GM19463 (cell line): Measurements from ENCODE around the gene TPRX2.
"Not testable (repeated sequence)": the region's sequence is repeated elsewhere in the genome, so short reads cannot be mapped to it uniquely, and the experiment has no call there.

Experiments
- ATAC-seq: cut with Tn5 transposase; IDR thresholded peaks from one replicate; pipeline ENCODE4 v1.9.1; 2021; ENCODE audit warnings: mild to moderate bottlenecking, moderate library complexity; ENCODE audit not compliant: unreplicated experiment

The TPRX2 gene

DNA sequence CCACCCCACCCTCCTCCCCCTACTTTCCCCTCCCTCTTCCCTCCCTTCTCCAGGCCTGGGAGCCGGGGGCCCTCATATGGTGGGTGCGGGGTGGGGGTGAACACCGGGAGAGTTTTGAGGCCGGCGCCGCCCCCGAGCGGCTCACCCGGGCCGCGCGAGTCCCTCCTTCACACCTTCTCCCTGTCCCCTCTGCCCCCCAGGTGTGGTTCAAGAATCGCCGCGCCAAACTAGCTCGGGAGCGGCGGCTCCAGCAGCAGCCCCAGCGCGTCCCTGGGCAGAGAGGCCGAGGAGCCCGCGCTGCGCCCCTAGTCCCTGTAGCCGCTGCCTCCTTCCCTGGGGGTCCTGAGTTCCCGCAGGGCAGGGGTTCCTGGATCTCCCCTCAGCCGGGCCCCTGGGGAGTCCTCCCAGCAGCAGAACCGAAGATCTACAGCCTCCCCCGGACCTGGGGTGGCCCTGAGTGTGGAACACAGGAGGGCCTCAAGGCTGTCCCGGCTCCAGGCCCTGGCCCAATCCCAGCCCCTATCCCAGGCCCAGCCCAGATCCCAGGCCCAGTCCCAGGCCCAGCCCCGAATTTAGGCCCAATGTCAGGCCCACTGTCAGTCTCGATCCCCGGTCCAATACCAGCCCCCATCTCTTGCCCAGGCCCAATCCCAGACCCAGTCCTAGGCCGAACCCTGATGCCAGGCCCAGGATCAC lies 1.7 kb downstream of the TPRX2 start:
- ATAC-seq, result no peak

DNA sequence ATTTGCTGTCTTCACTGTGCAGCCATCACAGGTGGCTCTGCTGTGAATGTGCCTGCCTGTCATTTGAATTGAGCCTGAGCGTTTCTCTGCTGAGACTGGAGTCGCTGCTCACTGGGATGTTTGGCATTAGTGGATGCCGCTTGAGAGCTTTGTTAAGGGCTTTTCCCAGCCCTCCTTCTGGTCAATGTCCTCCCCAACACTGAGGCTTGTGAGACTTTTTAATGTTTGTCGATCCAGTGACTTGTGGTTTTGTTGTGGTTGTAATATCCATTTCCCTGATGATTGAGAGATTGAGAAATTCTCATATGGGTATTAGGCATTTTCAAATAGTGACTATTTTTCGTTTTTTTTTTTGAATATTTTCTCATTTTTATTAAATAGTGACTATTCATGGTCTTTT lies 2.6 kb downstream of the TPRX2 start:
- no peak for ATAC-seq

DNA sequence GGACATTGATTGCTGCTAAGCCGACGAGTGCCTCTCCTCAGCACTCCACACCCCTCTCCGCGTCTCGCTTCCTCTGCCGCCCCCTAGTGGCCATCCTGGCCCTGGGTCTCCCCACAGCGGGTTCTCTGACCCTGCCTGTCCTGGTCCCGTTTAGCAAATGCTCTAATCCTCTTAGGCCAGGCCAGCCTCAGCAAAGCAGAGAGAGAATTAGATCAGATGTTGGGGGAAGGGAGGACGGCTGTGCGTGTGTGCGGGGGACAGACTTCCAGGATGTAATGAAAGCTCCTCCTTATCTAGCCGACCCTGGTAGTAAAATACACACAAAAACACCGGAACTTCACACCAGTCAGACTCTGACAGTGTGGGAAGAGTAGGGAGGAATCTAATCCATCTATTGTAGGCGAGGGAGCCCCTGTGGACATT lies 4.5 kb downstream of the TPRX2 start:
- no peak for ATAC-seq

DNA sequence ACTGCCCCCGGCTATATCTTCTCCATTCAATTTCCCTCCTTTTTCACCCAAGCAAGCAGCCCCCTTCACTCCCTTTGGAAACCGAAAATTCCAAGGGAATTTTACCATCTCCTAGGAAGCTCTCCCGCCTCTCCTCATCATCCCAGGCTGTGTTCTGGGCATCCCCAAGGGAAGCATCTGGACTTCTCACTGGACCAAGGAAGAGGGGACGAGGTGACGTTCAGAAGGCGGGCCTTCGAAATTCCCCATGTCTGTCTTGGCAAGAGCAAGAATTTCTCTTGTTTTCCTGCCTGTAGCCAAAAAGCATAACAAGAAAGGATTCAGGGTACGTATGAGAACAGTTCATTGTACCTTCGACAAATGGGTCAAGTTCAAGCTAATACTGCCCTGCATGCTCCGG lies 6.1 kb downstream of the TPRX2 start:
- no peak for ATAC-seq

DNA sequence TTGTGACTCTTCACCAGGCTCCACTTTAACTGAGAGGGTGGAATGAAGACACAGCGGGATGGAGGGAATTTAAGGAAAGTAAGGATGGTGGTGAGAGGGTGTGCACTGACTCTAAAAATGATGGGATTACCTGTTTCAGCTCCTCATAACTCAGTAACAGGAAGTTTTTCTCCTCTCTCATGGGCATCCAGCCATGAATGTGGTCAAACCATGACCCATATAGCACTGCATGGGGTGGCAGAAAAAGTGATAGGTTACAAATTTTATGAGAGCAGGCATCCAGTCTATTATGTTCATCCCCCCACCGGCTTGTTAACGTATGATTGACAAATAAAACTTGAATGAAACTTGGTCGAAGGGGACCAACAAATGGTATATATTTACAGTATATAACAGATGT lies 19.9 kb downstream of the TPRX2 start:
- no peak for ATAC-seq

DNA sequence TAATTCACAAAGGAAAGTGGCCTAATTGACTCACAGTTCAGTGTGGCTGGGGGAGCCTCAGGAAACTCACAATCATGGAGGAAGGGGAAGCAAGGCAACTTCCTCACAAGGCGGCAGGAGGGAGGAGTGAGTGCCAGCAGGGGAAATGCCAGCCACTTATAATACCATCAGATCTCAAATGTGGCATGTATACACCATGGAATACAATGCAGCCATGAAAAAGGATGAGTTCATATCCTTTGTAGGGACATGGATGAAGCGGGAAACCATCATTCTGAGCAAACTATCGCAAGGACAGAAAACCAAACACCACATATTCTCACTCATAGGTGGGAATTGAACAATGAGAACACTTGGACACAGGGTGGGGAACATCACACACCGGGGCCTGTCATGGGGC lies 20.4 kb downstream of the TPRX2 start:
- not testable (repeated sequence) for ATAC-seq

DNA sequence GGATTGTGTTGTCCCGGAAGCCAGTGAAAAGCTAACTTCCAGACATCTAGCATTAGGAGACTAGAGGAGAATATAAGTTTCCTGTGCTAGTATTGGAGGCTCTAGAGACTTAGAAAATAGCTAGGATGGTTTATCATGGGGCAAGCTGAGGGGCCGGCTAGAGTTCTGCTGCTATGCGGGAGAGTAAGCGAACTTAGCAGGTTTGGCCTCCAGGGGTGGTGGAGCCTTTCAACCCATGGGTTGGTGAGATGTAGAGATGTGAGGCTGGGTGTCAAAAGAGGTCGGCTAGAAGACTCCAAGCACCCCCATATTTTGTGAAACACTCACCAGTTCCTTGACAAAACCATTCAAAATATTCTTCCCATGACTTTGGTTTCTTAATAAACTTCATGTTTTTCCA lies 22.7 kb downstream of the TPRX2 start:
- no peak for ATAC-seq

DNA sequence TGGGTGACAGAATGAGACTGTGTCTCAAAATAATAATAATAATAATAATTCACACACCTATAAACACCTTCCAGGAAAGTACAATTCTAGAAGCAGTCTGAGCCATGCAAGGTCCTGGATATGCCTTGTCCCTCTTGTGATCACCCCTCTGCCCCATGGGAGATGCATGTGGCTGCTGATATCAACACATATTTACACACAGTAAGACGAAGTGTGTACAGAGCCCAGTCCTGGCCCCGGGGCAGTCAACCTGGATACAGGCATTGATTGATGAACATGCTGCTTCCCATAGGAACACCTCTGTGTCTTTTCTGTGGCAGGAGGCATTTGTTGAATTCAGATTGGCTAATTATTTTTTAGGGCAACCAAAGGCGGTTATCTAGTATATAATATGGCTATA lies 23.9 kb downstream of the TPRX2 start:
- ATAC-seq, result no peak

DNA sequence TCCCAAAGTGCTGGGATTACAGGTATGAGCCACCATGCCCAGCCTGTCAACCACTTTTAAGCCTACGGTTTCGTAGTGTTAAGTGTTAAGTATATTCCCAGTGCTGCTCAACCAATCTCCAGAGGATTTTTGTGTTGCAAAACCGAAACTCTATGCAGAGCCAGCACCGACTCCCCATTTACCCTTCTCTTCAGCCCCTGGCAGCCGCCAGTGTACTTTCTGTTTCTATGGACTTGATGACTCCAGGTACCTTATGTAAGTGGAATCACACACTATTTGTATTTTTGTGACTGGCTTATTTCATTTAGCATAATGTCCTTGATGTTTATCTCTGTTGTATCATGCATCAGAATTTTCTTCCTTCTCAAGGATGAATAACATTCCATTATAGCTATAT lies 26.0 kb downstream of the TPRX2 start:
- no peak for ATAC-seq

DNA sequence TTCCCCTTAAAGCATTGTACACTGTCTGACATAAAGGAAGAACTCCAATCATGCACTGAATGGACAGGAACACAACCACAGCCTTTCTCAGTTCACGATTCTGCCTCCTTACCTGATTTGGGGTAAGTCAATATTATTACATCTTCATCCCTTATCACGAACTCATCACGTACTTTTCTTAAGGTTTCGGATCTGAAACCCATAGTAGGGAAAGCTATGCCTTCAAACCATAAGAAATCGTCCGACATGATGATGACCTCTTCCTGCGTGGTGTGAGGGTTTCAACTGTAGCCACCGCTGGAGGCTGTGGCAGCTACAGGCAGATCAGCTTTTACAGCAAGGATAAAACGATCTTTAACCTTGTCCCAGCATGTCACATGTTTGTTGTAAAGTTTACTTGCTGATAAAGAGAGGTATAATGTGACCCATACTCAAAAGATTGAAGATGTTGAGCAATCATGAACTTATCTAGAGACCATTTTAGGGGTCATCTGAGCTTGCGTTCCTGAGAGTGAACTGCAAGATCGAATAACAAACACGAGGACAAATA lies 27.1 kb downstream of the TPRX2 start, which contains the start of gene SULT2A1:
Gene SULT2A1, minus strand, starts transcription at position 306 of the 550 bp plus-strand sequence. Its CDS starts 58 bp downstream, at position 248.
- ATAC-seq, result no peak

DNA sequence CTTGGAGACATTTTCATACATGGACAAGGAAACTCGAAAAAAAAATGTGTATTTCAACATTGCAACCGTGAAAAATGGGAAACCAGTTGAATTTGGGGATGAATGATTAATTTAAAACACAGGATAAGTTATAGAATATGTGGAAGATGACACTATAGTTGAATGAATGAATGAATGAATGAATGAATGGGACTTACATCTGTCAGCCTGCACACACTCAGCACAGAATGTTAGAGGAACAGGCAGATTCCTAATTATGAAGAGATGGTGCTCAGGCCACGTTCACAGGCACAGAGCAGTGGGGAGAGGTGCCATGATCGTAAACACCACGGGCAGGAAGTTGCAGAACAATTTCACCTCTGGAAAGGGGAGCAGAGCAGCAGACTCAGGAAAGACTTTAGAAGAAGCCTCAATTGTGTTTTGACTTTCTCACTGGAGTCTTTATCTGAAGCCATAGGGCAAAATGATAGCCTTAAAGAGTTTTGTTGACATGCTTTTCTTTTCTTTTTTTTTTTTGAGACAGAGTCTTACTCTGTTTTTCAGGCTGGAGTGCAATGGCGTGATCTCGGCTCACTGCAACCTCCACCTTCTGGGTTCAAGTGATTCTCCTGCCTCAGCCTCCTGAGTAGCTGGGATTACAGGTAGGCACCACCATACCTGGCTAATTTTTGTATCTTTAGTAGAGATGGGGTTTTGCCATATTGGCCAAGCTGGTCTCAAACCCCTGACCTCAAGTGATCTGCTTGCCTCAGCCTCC lies 32.0 kb downstream of the TPRX2 start:
- no peak for ATAC-seq

DNA sequence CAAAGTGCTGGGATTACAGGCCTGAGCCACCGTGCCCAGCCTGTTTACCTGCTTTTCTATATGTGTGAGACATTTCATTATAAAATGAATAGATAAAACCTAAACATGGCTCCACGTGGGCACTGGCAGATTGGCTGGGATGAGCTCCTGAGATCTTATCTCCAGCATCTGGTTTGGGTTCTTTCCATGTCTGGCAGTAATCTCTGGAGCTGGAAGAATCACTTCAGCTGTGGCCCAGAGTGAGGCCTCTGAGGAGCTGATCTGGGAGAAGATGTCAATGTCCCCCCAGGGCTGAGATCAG lies 32.5 kb downstream of the TPRX2 start:
- no peak for ATAC-seq

DNA sequence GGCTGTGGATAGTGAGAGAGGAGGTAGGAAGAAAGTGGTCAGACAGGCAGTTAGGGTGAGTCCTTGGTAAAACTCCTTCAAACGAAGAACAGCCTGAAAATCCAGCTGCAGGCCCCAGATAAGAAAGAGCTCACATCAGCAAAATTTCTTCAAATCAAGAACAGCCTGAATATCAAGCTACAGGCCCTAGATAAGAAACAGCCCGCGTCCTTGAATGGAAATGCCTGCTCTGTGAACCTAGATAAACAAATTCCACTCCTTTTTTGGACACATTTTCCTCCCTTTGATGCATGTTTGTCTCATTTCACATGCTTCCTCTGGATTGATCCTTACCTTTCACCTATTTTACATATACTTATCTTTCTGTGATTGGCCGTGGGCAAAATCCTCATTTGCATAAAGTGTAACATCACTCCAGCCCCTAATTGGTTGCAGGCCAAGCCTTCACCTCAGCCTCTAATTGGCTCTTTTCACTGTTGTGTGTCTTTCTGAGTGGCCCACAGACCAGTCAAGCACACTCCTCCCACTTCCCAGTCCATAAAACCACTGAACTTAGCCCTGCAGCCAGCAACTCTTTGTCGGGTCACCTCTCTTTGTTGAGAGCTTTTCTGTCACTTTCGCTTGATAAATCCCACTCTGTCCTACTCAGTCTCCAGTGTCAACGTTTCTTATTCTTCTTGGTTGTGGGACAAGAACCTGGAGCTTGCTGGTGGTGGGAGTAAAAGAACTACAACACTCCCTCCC lies 33.1 kb downstream of the TPRX2 start:
- ATAC-seq, result no peak

DNA sequence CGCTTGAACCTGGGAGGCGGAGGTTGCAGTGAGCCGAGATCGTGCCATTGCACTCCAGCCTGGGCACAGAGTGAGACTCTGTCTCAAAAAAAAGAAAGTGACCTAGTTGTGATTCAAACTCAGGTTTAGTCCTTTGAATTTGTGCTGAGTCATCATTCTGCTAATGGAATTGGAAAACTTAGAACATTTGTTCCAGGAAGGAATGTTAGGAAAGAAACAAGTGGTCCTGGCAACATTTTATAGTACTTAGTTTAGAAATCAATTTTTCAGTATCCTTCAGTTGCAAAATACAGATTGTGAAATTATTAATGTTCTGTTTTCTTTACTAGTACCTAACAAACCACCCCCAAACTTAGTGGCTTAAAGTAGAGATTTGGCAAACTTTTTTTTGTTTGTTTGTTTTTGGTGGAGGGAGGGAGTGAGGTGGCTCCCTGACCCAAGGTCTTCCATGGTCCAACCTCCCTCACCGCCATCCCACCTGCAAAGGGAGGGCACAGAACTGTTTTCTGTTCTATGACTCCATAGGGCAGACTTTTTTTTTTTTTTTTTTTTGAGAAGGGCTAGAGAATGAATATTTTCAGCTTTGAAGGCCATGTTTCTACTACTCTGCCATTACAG lies 36.2 kb downstream of the TPRX2 start:
- ATAC-seq, result no peak

DNA sequence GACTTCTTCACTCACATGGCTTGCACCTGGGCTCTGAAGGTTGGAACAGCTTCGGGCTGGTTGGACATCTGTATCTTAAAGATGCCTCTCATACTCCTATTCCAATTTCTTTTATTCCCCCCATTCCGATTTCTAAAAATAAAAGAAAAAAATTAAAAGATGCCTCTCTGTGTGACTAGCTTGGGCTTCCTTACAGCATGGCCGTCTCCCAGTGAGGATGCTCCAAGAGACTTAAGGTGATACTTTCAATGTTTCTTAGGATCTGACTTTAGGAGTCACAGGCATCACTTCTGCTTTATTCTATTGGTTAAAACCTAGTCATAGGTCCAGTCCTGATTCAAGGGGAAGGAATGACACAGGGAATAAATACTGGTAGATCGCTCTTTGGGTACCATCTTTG lies 37.0 kb downstream of the TPRX2 start:
- no peak for ATAC-seq

DNA sequence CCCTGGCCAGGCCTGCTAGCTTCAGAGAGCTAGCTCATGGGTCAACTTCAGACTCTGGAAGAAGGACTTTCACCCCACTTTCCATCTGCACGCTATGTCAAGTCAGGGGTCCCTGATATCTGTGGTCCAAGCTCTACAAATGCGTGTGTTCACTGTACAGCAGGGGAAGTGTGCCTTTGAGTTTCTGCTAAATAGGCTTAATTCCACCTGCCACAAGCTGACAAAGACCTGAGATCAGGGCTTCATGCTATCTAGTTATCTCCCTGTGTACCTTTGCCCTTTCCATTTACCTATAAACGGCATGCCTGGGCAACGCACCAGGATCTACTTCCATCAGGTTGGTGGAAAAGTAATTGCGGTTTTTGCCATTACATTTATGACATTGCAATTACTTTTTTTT lies 37.7 kb downstream of the TPRX2 start:
- no peak for ATAC-seq

DNA sequence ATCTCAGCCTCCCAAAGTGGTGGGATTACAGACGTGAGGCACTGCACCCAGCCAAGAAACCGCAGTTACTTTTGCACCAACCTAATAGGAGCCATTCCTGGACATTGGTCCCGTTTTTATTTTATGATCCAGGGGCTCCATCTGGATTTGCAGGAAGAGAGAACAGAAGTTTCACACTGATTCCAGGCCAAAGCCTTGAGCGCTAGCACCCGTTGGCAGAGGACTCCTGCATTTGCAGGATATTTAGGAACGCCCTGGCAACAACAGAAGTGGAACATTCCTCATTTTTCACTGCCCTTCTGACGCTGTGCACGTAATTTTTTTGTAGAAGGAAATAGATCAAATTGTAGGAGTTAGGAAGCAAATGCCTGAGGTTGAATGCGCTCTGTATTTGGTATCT lies 38.8 kb downstream of the TPRX2 start:
- ATAC-seq, result no peak

DNA sequence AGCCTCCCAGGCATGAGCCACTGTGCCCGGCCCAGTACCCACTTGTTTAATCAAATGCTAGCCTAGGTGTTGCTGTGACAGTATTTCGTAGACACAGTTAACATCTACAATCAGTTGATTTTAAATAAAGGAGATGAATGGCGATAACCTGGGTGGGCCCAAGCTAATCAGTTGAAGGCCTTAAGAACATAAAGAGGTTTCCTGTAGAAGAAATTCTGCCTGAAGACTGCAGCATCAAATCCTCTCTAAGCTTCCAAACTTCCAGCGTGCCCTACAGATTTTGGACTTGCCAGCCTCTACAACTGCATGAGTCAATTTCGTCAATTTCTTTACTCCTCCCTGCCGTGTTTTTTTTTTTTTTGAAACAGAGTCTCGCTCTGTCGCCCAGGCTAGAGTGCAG lies 40.3 kb downstream of the TPRX2 start:
- no peak for ATAC-seq

DNA sequence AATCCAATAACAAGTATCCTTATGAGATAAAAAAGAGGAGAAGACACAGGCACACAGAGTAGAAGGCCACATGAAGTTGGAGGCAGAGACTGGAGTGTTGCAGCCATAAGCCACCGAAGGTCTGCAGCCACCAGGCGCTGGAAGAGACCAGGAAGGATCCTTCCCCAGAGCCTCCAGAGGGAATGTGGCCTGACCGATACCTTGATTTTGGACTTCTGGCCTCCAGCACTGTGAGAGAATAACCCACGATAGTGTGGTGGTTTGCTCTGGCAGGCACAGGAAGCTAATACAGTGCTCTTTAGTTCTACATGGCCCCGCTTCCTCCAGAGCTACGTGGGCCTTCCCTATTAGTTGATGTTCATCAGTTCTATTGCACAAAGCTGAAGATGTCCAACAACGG lies 42.3 kb downstream of the TPRX2 start:
- no peak for ATAC-seq

DNA sequence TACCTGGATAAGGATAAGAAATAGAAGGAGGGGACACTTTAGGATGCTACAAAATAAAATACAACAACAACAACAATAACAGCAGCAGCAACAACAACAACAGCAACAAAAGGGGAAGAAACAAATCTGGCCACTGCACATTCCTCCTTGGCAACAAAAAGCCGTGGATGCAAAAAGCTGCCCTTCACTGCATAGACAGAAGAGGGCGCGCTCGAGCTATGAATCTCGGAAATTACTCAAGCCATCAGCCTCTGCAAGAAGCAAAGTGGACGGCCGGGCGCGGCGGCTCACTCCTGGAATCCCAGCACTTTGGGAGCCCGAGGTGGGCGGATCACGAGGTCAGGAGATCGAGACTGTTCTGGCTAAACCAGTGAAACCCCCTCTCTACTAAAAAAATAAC lies 50.3 kb downstream of the TPRX2 start:
- not testable (repeated sequence) for ATAC-seq

DNA sequence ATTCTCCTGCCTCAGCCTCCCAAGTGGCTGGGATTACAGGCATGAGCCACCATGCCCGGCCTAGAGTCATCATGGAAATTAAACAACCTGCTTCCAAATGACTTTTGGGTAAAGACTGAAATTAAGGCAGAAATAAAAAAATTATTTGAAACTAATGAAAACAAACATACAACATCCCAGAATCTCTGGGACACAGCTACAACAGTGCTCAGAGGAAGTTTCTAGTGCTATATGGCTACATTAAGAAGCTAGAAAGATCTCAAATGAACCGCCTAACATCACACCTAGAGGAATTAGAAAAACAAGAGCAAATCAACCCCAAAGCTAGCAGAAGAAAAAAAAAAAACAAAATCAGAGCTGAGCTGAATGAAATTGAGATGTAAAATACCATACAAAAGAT lies 51.2 kb downstream of the TPRX2 start:
- not testable (repeated sequence) for ATAC-seq
